NCI-H748 (cell line): Measurements from ENCODE around the gene FGFR3.
A peak's percentile ranks its signal among the peaks of the same experiment; 100 is the strongest.

ENCODE experiments used
- DNase-seq: peaks from one replicate; lab custom pipeline; 2025; ENCODE audit not compliant: unreplicated experiment; lab: John Stamatoyannopoulos, UW

Gene FGFR3

GRCh38 chr4:1801286-1801958 lies 8.3 kb downstream of the FGFR3 start:
- DNase-seq: peak; percentile 4

- DNase-seq: no peak
Observed at GRCh38 chr4:1802151-1802715, 9.1 kb downstream of the FGFR3 start.

GRCh38 chr4:1802720-1803522 lies 9.8 kb downstream of the FGFR3 start:
- DNase-seq: no peak

- peak; percentile 7 for DNase-seq
Observed at GRCh38 chr4:1803523-1804423, 10.7 kb downstream of the FGFR3 start.

GRCh38 chr4:1804638-1805492 lies 11.8 kb downstream of the FGFR3 start:
- no peak for DNase-seq

GRCh38 chr4:1805493-1806222 lies 12.6 kb downstream of the FGFR3 start:
- DNase-seq: no peak

- no peak for DNase-seq
Observed at GRCh38 chr4:1806223-1806564, 13.1 kb downstream of the FGFR3 start.

- no peak for DNase-seq
Observed at GRCh38 chr4:1806596-1807331, 13.7 kb downstream of the FGFR3 start.

- DNase-seq: no peak
Observed at GRCh38 chr4:1807332-1807777, 14.3 kb downstream of the FGFR3 start.

GRCh38 chr4:1808396-1808795 lies 15.3 kb downstream of the FGFR3 start:
- DNase-seq: no peak

- DNase-seq: no peak
Observed at GRCh38 chr4:1808851-1809753, 16.0 kb downstream of the FGFR3 start.

- peak; percentile 21 for DNase-seq
Observed at GRCh38 chr4:1809754-1810502, 16.8 kb downstream of the FGFR3 start.

GRCh38 chr4:1810765-1811164 lies 17.7 kb downstream of the FGFR3 start:
- no peak for DNase-seq

- DNase-seq: no peak
Observed at GRCh38 chr4:1812720-1813119, 19.6 kb downstream of the FGFR3 start.

GRCh38 chr4:1813231-1813630 lies 20.1 kb downstream of the FGFR3 start:
- no peak for DNase-seq

GRCh38 chr4:1813915-1814314 lies 20.8 kb downstream of the FGFR3 start:
- DNase-seq: no peak

GRCh38 chr4:1814453-1814852 lies 21.4 kb downstream of the FGFR3 start:
- no peak for DNase-seq
